GM12878 (cell line): ENCODE results near the gene LTB. TPM values are rescaled to one million over a fixed set of nuclear protein-coding genes. Genes with fewer than 3 reads are reported as not detected.

Experiments used
- ATAC-seq: fragments of 200-7000 bp; cut with Tn5 transposase; 3 replicates; pipeline ENCODE4 v1.9.1; 2020; ENCODE audit warnings: mild to moderate bottlenecking, moderate library complexity
- BruUV-seq: library from RNA; stranded (reverse); fragments of 400-500 nt; replicated peaks from 2 replicates; lab custom pipeline; 2021; lab: Mats Ljungman, UMichigan
- CTCF ChIA-PET: fragments of 300-600 bp; sonication (Branson Sonifier 250); formaldehyde crosslinking; extraction: SDS; loops from one replicate; lab custom pipeline; 2021; ENCODE audit warnings: inconsistent platforms; lab: Yijun Ruan, JAX
- POLR2A ChIA-PET: fragments of 350-600 bp; formaldehyde crosslinking; extraction: SDS; loops from one replicate; lab custom pipeline; 2021; ENCODE audit warnings: inconsistent platforms; lab: Charles Lee
- RAD21 ChIA-PET: fragments of 300-600 bp; sonication (Branson Sonifier 250); formaldehyde crosslinking; loops from one replicate; lab custom pipeline; 2023; ENCODE audit warnings: antibody characterized with exemption; ENCODE audit not compliant: unreplicated experiment; lab: Charles Lee
- SMC1A ChIA-PET: fragments of 300-600 bp; sonication (Branson Sonifier 250); formaldehyde crosslinking; loops from one replicate; lab custom pipeline; 2023; ENCODE audit not compliant: unreplicated experiment, uncharacterized antibody; lab: Charles Lee
- DNase-seq: peaks from one replicate; pipeline ENCODE4 v3.0.0-alpha.2; 2011; ENCODE audit warnings: low read depth, low spot score
- FAIRE-seq: peaks from 3 replicates; lab custom pipeline; 2011; peaks lifted over from hg19 to GRCh38; lab: Jason Lieb, UNC
- H2AFZ ChIP-seq: 2 replicates; pipeline ENCODE4 v1.6.0; 2011; ENCODE audit warnings: low read depth, low read length, control low read depth; ENCODE audit not compliant: control insufficient read depth
- H3K27ac ChIP-seq: 2 replicates; pipeline ENCODE4 v1.5.1; 2011; ENCODE audit warnings: control low read depth; ENCODE audit not compliant: control insufficient read depth, insufficient read depth
- H3K27me3 ChIP-seq, 2 experiments: replicated peaks in 1 of 2; 2 replicates each; pipeline versions ENCODE4 v1.6.0 to v1.6.1; 2011; ENCODE audit warnings: low read length in 1 of 2; ENCODE audit not compliant: control insufficient read depth in 2 of 2, insufficient read depth in 2 of 2
- H3K36me3 ChIP-seq, 2 experiments: 2 replicates each; pipeline ENCODE4 v1.5.1; 2011; ENCODE audit warnings: low read length in 1 of 2; ENCODE audit not compliant: control insufficient read depth in 2 of 2, insufficient read depth in 2 of 2
- H3K4me1 ChIP-seq: 2 replicates; pipeline ENCODE4 v1.6.1; 2011; ENCODE audit warnings: mild to moderate bottlenecking, low read length, moderate library complexity, mixed read lengths; ENCODE audit not compliant: control insufficient read depth, insufficient read depth
- H3K4me2 ChIP-seq: 2 replicates; pipeline ENCODE4 v1.6.0; 2011; ENCODE audit warnings: control low read depth; ENCODE audit not compliant: control insufficient read depth, insufficient read depth
- H3K4me3 ChIP-seq: fragments of 200-600 bp; sonication (generic); 2 replicates; pipeline ENCODE4 v1.5.1; 2016
- H3K79me2 ChIP-seq: 2 replicates; pipeline ENCODE4 v1.6.0; 2011; ENCODE audit warnings: low read length; ENCODE audit not compliant: control insufficient read depth, insufficient read depth
- H3K9ac ChIP-seq: 2 replicates; pipeline ENCODE4 v1.8.0; 2011; ENCODE audit warnings: low read length, control low read depth, mixed read lengths; ENCODE audit not compliant: control insufficient read depth, insufficient read depth
- H3K9me3 ChIP-seq: replicated peaks from 3 replicates; pipeline ENCODE4 v1.5.1; 2011; ENCODE audit warnings: mild to moderate bottlenecking, low read length; ENCODE audit not compliant: control insufficient read depth, insufficient read depth
- H4K20me1 ChIP-seq: 2 replicates; pipeline ENCODE4 v1.6.0; 2011; ENCODE audit not compliant: control insufficient read depth, insufficient read depth
- CHD2 ChIP-seq: IDR thresholded peaks from 2 replicates; pipeline ENCODE4 v1.6.1; 2011; ENCODE audit warnings: low read depth, low read length, improper control_type of control experiment, borderline replicate concordance
- EP300 ChIP-seq, 2 experiments: fragments of 150-350 bp in 1 of 2; IDR thresholded peaks; 2 replicates each; pipeline ENCODE4 v1.6.1; 2011 to 2012; ENCODE audit warnings: low read depth in 2 of 2, low read length in 2 of 2, borderline replicate concordance in 1 of 2, improper control_type of control experiment in 1 of 2, inconsistent platforms in 1 of 2; ENCODE audit not compliant: control insufficient read depth in 1 of 2
- HDGF ChIP-seq: fragments of 450-650 bp; IDR thresholded peaks from 2 replicates; pipeline ENCODE4 v1.6.1; 2016; ENCODE audit warnings: antibody characterized with exemption
- LARP7 ChIP-seq: fragments of 450-650 bp; IDR thresholded peaks from 2 replicates; pipeline ENCODE4 v1.6.1; 2017; ENCODE audit warnings: mild to moderate bottlenecking
- MYC ChIP-seq: IDR thresholded peaks from 2 replicates; pipeline ENCODE4 v1.6.1; 2011; ENCODE audit warnings: mild to moderate bottlenecking, low read length, moderate library complexity, inconsistent platforms; ENCODE audit not compliant: insufficient read depth, insufficient replicate concordance, insufficient read length, severe bottlenecking
- NFXL1 ChIP-seq: fragments of 450-650 bp; IDR thresholded peaks from 2 replicates; pipeline ENCODE4 v1.6.1; 2017; ENCODE audit warnings: antibody characterized with exemption, mild to moderate bottlenecking, borderline replicate concordance
- POLR2AphosphoS2 ChIP-seq: IDR thresholded peaks from 2 replicates; pipeline ENCODE4 v1.6.1; 2011; ENCODE audit warnings: low read depth, mild to moderate bottlenecking, low read length, improper control_type of control experiment, moderate library complexity
- POLR2AphosphoS5 ChIP-seq: IDR thresholded peaks from 2 replicates; pipeline ENCODE4 v1.6.1; 2011; ENCODE audit warnings: mild to moderate bottlenecking, low read length, inconsistent platforms
- POU2F2 ChIP-seq: IDR thresholded peaks from 3 replicates; pipeline ENCODE4 v1.6.1; 2011; ENCODE audit warnings: low read depth, mild to moderate bottlenecking, low read length, borderline replicate concordance
- TBL1XR1 ChIP-seq: IDR thresholded peaks from 2 replicates; pipeline ENCODE4 v1.6.1; 2012; ENCODE audit warnings: low read depth, low read length, improper control_type of control experiment
- WRNIP1 ChIP-seq: IDR thresholded peaks from 2 replicates; pipeline ENCODE4 v1.6.1; 2011; ENCODE audit warnings: low read depth, low read length, improper control_type of control experiment, borderline replicate concordance
- WGBS: methylation state at CpG from one replicate; pipeline ENCODE4 v1.1.6; 2016; ENCODE audit warnings: low lambda C conversion rate; ENCODE audit not compliant: insufficient replicate concordance, insufficient coverage; ENCODE audit errors: missing lambda C conversion rate; 5-methylcytosine and 5-hydroxymethylcytosine counted together
- in situ Hi-C: fragments of 300-500 bp; cut with MboI; formaldehyde crosslinking; loops from 9 replicates; pipeline ENCODE4 v1.14.3; 2018; ENCODE audit warnings: mixed read lengths
- intact Hi-C: fragments of 100-400 bp; cut with micrococcal nuclease; formaldehyde crosslinking; loops from one replicate; pipeline ENCODE4 v1.14.2; 2022; ENCODE audit not compliant: unreplicated experiment
- polyA plus RNA-seq, 11 experiments: library from polyadenylated mRNA; depleted of rRNA in 4 of 11; unstranded in 6 of 11; stranded (reverse) in 5 of 11; fragments of >200 nt; fragmentation: Nextera tagmentation in 4 of 11; fragmentation: Illumina TruSeq in 1 of 11; extraction: Ambion mirVana in 4 of 11; extraction: Trizol in 1 of 11; gene quantifications; 1 replicate in 1 of 11; 2 replicates in 10 of 11; pipeline versions ENCODE4 v1.2.1 to v1.2.3, GENCODE V29; 2011 to 2016; ENCODE audit warnings: inconsistent platforms in 2 of 11, missing spikeins in 2 of 11, low read depth in 1 of 11
- total RNA-seq, 4 experiments: library from RNA; depleted of rRNA in 3 of 4; stranded (reverse); fragments of >200 nt in 3 of 4; fragmentation: Illumina TruSeq in 1 of 4; extraction: Trizol in 1 of 4; gene quantifications; 2 replicates each; pipeline versions ENCODE4 v1.2.1 to v1.2.3, GENCODE V29; 2013 to 2021
- TF ChIP-seq, protein P1 (sequence below): IDR thresholded peaks from 2 replicates; pipeline ENCODE4 v1.6.1; 2012; ENCODE audit warnings: low read depth, low read length, improper control_type of control experiment

Gene LTB
- total and polyA plus RNA-seq, 10 of the 15 experiments (the other 5 are each of a cell fraction or from before 2014, with no cell fraction given) = 0.71 to 74.3 (median 20.0) TPM

DNA sequence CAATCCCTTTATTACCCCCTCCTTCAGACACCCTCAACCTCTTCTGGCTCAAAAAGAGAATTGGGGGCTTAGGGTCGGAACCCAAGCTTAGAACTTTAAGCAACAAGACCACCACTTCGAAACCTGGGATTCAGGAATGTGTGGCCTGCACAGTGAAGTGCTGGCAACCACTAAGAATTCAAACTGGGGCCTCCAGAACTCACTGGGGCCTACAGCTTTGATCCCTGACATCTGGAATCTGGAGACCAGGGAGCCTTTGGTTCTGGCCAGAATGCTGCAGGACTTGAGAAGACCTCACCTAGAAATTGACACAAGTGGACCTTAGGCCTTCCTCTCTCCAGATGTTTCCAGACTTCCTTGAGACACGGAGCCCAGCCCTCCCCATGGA is 4.7 kb downstream of the LTB start:
- WGBS = 44% methylated on average over 3 of the region's 3 CpGs
- ChIA-PET SMC1A (interaction anchor here (5.1 to 45.5 kb wide), 3 partner anchors 7 to 23 kb away, joined by 56 to 1989 read pairs (median 523); partner anchors contain the start of genes ATP6V1G2, DDX39B, LST1 and LTA), CTCF (interaction anchor here (1.3 to 31.0 kb wide), 3 partner anchors 15 to 45 kb away, joined by 3 to 2098 read pairs (median 789); partner anchors contain the start of genes ATP6V1G2, DDX39B, LST1 and LTA), RAD21 (interaction anchor here (1.0 to 17.5 kb wide), 9 partner anchors 8 to 253 kb away, joined by 3 to 620 read pairs (median 7); partner anchors contain the start of genes ATP6V1G2, DDX39B, LST1 and NCR3), POLR2A (interaction anchor here (1.0 to 17.1 kb wide), 8 partner anchors 7 to 229 kb away, joined by 3 to 282 read pairs (median 90); partner anchors contain the start of genes ATP6V1G2, DDX39B, LSM2 and LST1)
- in situ Hi-C loops = no loop called here
- peaks cover 0 to 7% of the 10 kb centered on the region in 2 experiments; a peak in 2 of 4 replicates for H3K36me3 ChIP-seq
- TF ChIP-seq CHD2 (no peak), POLR2AphosphoS2 (0 out of 2 replicates have a peak, but pooled peaks have one; percentile 7), POLR2AphosphoS5 (peak; percentile 14; the same call in 1 of the 2 replicates)
- H3K4me3 ChIP-seq = peak overlapping the region; percentile 91
- H3K27me3 ChIP-seq = no peaks in the 10 kb centered on the region
- peak overlapping the region; percentile 82 for H3K9ac ChIP-seq
- H2AFZ ChIP-seq = no peak overlapping the region
- H4K20me1 ChIP-seq = no peaks in the 10 kb centered on the region
- no peak for DNase-seq
- intact Hi-C loops = no loop called here
- no peak for ATAC-seq
- peaks cover 50% of the 10 kb centered on the region for H3K4me1 ChIP-seq
- FAIRE-seq = no peak
- peak overlapping the region; percentile 84 for H3K4me2 ChIP-seq
- peak overlapping the region; percentile 96 for H3K27ac ChIP-seq
- peaks cover 87% of the 10 kb centered on the region for H3K79me2 ChIP-seq
- BruUV-seq = no TSS peak
- no peaks in the 10 kb centered on the region for H3K9me3 ChIP-seq

DNA sequence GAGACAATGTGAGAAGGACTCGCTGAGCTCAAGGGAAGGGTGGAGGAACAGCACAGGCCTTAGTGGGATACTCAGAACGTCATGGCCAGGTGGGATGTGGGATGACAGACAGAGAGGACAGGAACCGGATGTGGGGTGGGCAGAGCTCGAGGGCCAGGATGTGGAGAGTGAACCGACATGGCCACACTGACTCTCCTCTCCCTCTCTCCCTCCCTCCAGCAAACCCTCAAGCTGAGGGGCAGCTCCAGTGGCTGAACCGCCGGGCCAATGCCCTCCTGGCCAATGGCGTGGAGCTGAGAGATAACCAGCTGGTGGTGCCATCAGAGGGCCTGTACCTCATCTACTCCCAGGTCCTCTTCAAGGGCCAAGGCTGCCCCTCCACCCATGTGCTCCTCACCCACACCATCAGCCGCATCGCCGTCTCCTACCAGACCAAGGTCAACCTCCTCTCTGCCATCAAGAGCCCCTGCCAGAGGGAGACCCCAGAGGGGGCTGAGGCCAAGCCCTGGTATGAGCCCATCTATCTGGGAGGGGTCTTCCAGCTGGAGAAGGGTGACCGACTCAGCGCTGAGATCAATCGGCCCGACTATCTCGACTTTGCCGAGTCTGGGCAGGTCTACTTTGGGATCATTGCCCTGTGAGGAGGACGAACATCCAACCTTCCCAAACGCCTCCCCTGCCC is 5.2 kb downstream of the LTB start:
- SMC1A ChIA-PET = interaction anchor here (0.8 to 45.5 kb wide), 6 partner anchors 8 to 40 kb away, joined by 3 to 1989 read pairs (median 30); partner anchors contain the start of genes AIF1, ATP6V1G2, DDX39B and LST1
- peaks cover 47% of the 10 kb centered on the region for H3K4me1 ChIP-seq
- CTCF ChIA-PET = interaction anchor here (0.6 to 31.0 kb wide), 7 partner anchors 16 to 192 kb away, joined by 3 to 2098 read pairs (median 3); partner anchors contain the start of genes ATP6V1G2, DDX39B, LST1 and LTA
- peaks cover 0 to 7% of the 10 kb centered on the region in 2 experiments; a peak in 2 of 4 replicates for H3K36me3 ChIP-seq
- intact Hi-C loops (loop anchor here (1.0 kb wide), 1 partner anchor 17 kb away; no protein-coding TSS in a partner anchor), in situ Hi-C loops (no loop called here)
- POLR2A ChIA-PET = interaction anchor here (0.7 to 17.1 kb wide), 10 partner anchors 7 to 253 kb away, joined by 3 to 282 read pairs (median 28); partner anchors contain the start of genes ATP6V1G2, DDX39B, HSPA1B and LSM2
- H3K79me2 ChIP-seq = peaks cover 87% of the 10 kb centered on the region
- FAIRE-seq = no peak
- peak; percentile 12 for ATAC-seq
- DNase-seq = no peak
- WGBS = 7% methylated on average over 19 of the region's 19 CpGs
- no peaks in the 10 kb centered on the region for H3K27me3 ChIP-seq
- peak overlapping the region; percentile 96 for H3K27ac ChIP-seq
- RAD21 ChIA-PET = interaction anchor here (0.7 to 17.5 kb wide), 9 partner anchors 9 to 254 kb away, joined by 3 to 620 read pairs (median 7); partner anchors contain the start of genes ATP6V1G2, DDX39B, LST1 and NCR3
- no TSS peak for BruUV-seq
- peak overlapping the region; percentile 91 for H3K4me3 ChIP-seq
- H4K20me1 ChIP-seq = no peaks in the 10 kb centered on the region
- peak overlapping the region; percentile 84 for H3K4me2 ChIP-seq
- H3K9me3 ChIP-seq = no peaks in the 10 kb centered on the region
- peak overlapping the region; percentile 82 for H3K9ac ChIP-seq
- no peak overlapping the region for H2AFZ ChIP-seq
- no peak for TF ChIP-seq MYC
- TF ChIP-seq NFXL1 = no peak
- 0 out of 4 replicates have a peak, but pooled peaks of 1 of the 2 experiments have one; percentile 29 for TF ChIP-seq EP300 (IDR thresholded peaks at IDR 0.05; ENCODE audit: borderline replicate concordance in 1 of 2, control insufficient read depth in 1 of 2, low read depth in 2 of 2, low read length in 2 of 2)
- TF ChIP-seq TBL1XR1 = no peak
- peak; percentile 10; the same call in 1 of the 3 replicates for TF ChIP-seq POU2F2
- TF ChIP-seq, protein P1, sequence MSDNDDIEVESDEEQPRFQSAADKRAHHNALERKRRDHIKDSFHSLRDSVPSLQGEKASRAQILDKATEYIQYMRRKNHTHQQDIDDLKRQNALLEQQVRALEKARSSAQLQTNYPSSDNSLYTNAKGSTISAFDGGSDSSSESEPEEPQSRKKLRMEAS = peak; percentile 64; the same call in 1 of the 2 replicates
- peak; percentile 27; the same call in 1 of the 2 replicates for TF ChIP-seq POLR2AphosphoS2
- TF ChIP-seq HDGF = peak; percentile 95
- no peak for TF ChIP-seq WRNIP1
- TF ChIP-seq LARP7 = peak; percentile 18; the same call in 1 of the 2 replicates
